Prostate gland (tissue), 2 donors: Measurements from ENCODE around the gene NCF1.
"Not testable (repeated sequence)": the region's sequence is repeated elsewhere in the genome, so short reads cannot be mapped to it uniquely, and the experiment has no call there.

Experiments
- POLR2A ChIP-seq: fragments of 450-650 bp; IDR thresholded peaks from one replicate; pipeline ENCODE4 v1.6.1; 2016; ENCODE audit warnings: antibody characterized with exemption, mild to moderate bottlenecking
- POLR2AphosphoS5 ChIP-seq: sonication (generic); formaldehyde crosslinking; IDR thresholded peaks from one replicate; pipeline ENCODE4 v1.6.1; 2017; ENCODE audit warnings: antibody characterized with exemption
- TF ChIP-seq, protein P1 (sequence below), 4 experiments: fragments of 200-600 bp in 2 of 4; fragments of 450-650 bp in 2 of 4; sonication (generic) in 2 of 4; IDR thresholded peaks; 1 replicate in 3 of 4; 2 replicates in 1 of 4; pipeline ENCODE4 v1.5.1; 2016 to 2019; ENCODE audit warnings: antibody characterized with exemption in 4 of 4, mild to moderate bottlenecking in 2 of 4, moderate library complexity in 2 of 4

DNA sequence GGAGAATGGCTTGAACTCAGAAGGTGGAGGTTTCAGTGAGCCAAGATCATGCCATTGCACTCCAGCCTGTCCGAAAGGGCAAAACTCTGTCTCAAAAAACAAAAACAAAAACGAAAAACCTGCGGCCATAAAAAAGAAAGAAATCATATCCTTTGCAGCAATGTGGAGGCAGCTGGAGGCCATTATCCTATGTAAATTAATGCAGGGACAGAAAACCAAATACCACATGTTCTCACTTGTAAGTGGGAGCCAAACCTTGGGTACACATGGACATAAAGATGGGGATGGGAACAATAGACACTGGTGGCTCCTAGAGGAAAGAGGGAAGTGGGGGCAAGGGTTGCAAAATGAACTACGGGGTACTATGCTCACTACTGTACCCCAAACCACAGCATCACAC is 56.6 kb downstream of the NCF1 start:
- TF ChIP-seq, protein P1, sequence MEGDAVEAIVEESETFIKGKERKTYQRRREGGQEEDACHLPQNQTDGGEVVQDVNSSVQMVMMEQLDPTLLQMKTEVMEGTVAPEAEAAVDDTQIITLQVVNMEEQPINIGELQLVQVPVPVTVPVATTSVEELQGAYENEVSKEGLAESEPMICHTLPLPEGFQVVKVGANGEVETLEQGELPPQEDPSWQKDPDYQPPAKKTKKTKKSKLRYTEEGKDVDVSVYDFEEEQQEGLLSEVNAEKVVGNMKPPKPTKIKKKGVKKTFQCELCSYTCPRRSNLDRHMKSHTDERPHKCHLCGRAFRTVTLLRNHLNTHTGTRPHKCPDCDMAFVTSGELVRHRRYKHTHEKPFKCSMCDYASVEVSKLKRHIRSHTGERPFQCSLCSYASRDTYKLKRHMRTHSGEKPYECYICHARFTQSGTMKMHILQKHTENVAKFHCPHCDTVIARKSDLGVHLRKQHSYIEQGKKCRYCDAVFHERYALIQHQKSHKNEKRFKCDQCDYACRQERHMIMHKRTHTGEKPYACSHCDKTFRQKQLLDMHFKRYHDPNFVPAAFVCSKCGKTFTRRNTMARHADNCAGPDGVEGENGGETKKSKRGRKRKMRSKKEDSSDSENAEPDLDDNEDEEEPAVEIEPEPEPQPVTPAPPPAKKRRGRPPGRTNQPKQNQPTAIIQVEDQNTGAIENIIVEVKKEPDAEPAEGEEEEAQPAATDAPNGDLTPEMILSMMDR (IDR thresholded peaks at IDR 0.05) = not testable (repeated sequence)
- TF ChIP-seq POLR2A, POLR2AphosphoS5: not testable (repeated sequence)
